ENCODE data around the gene LYSMD1. TPM values are rescaled to one million over a fixed set of nuclear protein-coding genes. Genes with fewer than 3 reads are reported as not detected.

The LYSMD1 gene
- polyA plus RNA-seq, 1 of the 3 experiments (the other 2 are of a cell fraction): 4.5 TPM

- TF ChIP-seq FOXJ3 (CRISPR knock-in tag; IDR thresholded peaks at IDR 0.05): no peak
- TF ChIP-seq NFIC (IDR thresholded peaks at IDR 0.05; ENCODE audit: borderline replicate concordance): no peak
- no peak for TF ChIP-seq USF2 (IDR thresholded peaks at IDR 0.05; ENCODE audit: borderline replicate concordance, low read depth, low read length)
- TF ChIP-seq YY1 (IDR thresholded peaks at IDR 0.05; ENCODE audit: low read depth): no peak
- no peak for TF ChIP-seq TAF1 (IDR thresholded peaks at IDR 0.05; ENCODE audit: borderline replicate concordance, low read depth, low read length)
Measured at GRCh38 chr1:151143986-151144385, 21.7 kb downstream of the LYSMD1 start (continued).

DNA sequence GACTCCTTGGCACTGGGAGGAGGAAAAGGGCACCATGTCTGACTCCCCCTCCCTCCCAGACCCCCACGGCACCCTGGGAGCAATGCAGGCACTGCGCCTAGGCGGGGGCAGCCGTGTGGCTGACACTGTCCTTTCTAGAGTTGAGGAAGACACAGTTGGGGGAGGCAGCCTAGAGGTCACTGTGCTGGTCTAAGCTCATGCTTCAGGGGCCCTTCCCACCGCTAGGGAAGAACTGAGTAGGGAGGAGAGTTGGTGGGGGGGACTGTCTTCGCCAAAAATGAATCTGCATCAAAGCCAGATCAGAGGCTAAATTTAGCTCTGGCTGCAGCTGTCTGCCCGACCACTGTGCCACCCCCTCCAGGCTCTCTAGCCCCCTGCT, 22.7 kb downstream of the LYSMD1 start:
- Histone ChIP-seq H3K27me3 (ENCODE audit: insufficient read depth) (no peaks in the 10 kb centered on the region), H3F3A (replicated peaks; ENCODE audit: insufficient read depth) (no peaks in the 10 kb centered on the region), H3K9ac (no peak overlapping the region), H3K9me3 (no peaks in the 10 kb centered on the region), H4K20me1 (ENCODE audit: insufficient read depth) (no peaks in the 10 kb centered on the region), H2AFZ (ENCODE audit: low read depth) (no peak overlapping the region), H3K36me3 (replicated peaks in 1 of 2; ENCODE audit: control insufficient read depth in 1 of 2, insufficient read depth in 2 of 2, low read length in 1 of 2) (no peaks in the 10 kb centered on the region), H3K4me3 (ENCODE audit: low read depth in 2 of 2, low read length in 1 of 2) (no peak overlapping the region), H3K79me2 (ENCODE audit: insufficient read depth) (no peaks in the 10 kb centered on the region), H3K27ac (ENCODE audit: low read depth in 2 of 2, low read length in 1 of 2) (no peak overlapping the region), H3K4me2 (no peak overlapping the region), H3K9me2 (no peaks in the 10 kb centered on the region), H3K4me1 (ENCODE audit: control insufficient read depth in 1 of 2, insufficient read depth in 2 of 2, low read depth in 1 of 2, low read length in 1 of 2) (peaks cover 0 to 21% of the 10 kb centered on the region in 2 experiments; a peak in 1 of 4 replicates)
- WGBS (ENCODE audit: low lambda C conversion rate): 50% methylated on average over 5 of the region's 7 CpGs
- TF ChIP-seq, protein P1, sequence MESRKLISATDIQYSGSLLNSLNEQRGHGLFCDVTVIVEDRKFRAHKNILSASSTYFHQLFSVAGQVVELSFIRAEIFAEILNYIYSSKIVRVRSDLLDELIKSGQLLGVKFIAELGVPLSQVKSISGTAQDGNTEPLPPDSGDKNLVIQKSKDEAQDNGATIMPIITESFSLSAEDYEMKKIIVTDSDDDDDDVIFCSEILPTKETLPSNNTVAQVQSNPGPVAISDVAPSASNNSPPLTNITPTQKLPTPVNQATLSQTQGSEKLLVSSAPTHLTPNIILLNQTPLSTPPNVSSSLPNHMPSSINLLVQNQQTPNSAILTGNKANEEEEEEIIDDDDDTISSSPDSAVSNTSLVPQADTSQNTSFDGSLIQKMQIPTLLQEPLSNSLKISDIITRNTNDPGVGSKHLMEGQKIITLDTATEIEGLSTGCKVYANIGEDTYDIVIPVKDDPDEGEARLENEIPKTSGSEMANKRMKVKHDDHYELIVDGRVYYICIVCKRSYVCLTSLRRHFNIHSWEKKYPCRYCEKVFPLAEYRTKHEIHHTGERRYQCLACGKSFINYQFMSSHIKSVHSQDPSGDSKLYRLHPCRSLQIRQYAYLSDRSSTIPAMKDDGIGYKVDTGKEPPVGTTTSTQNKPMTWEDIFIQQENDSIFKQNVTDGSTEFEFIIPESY (IDR thresholded peaks at IDR 0.05; ENCODE audit: borderline replicate concordance, low read depth): no peak
- no peak for TF ChIP-seq YY1 (IDR thresholded peaks at IDR 0.05; ENCODE audit: low read depth)
- no peak for TF ChIP-seq FOXM1 (IDR thresholded peaks at IDR 0.05; ENCODE audit: low read depth)
- no peak for TF ChIP-seq CTCF (IDR thresholded peaks at IDR 0.05)
- TF ChIP-seq USF2 (IDR thresholded peaks at IDR 0.05; ENCODE audit: borderline replicate concordance, low read depth, low read length): no peak
- TF ChIP-seq ELF1 (IDR thresholded peaks at IDR 0.05): no peak
- no peak for TF ChIP-seq MEF2A (IDR thresholded peaks at IDR 0.05; ENCODE audit: borderline replicate concordance, low read depth)
- no peak for TF ChIP-seq TCF12 (IDR thresholded peaks at IDR 0.05)
- no peak for TF ChIP-seq NFIC (IDR thresholded peaks at IDR 0.05; ENCODE audit: borderline replicate concordance)
- TF ChIP-seq, protein P2, sequence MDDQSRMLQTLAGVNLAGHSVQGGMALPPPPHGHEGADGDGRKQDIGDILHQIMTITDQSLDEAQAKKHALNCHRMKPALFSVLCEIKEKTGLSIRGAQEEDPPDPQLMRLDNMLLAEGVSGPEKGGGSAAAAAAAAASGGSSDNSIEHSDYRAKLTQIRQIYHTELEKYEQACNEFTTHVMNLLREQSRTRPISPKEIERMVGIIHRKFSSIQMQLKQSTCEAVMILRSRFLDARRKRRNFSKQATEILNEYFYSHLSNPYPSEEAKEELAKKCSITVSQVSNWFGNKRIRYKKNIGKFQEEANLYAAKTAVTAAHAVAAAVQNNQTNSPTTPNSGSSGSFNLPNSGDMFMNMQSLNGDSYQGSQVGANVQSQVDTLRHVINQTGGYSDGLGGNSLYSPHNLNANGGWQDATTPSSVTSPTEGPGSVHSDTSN (IDR thresholded peaks at IDR 0.05): no peak
- no peak for TF ChIP-seq TEAD4 (IDR thresholded peaks at IDR 0.05; ENCODE audit: borderline replicate concordance, insufficient read depth)
- no peak for TF ChIP-seq CHD2 (IDR thresholded peaks at IDR 0.05; ENCODE audit: low read length, partially characterized antibody)
- TF ChIP-seq FOXJ3 (CRISPR knock-in tag; IDR thresholded peaks at IDR 0.05): no peak
- no peak for TF ChIP-seq GATA2 (CRISPR knock-in tag; IDR thresholded peaks at IDR 0.05)
- no peak for TF ChIP-seq REST (IDR thresholded peaks at IDR 0.05; ENCODE audit: low read depth, low read length)
- no peak for TF ChIP-seq MAX (IDR thresholded peaks at IDR 0.05; ENCODE audit: low read depth)
- no peak for TF ChIP-seq MXI1 (IDR thresholded peaks at IDR 0.05; ENCODE audit: low read depth, low read length)
- ChIA-PET CTCF (interaction anchor here (0.8 to 6.8 kb wide), 5 partner anchors 13 to 118 kb away, joined by 3 to 40 read pairs (median 4); partner anchors contain the start of genes MLLT11 and TNFAIP8L2), POLR2A (no interaction called here)
- peak; percentile 14 for DNase-seq
